PC-3 (cell line): ENCODE measurements around the gene SCN4B. TPM values are rescaled to one million over a fixed set of nuclear protein-coding genes. Genes with fewer than 3 reads are reported as not detected.
A peak's percentile ranks its signal among the peaks of the same experiment; 100 is the strongest.

Experiments used
- ATAC-seq: fragments of 200-7000 bp; cut with Tn5 transposase; 2 replicates; pipeline ENCODE4 v1.9.1; 2020; ENCODE audit warnings: mild to moderate bottlenecking, moderate library complexity
- BruUV-seq: library from RNA; stranded (reverse); fragments of 400-500 nt; replicated peaks from 2 replicates; lab custom pipeline; 2021; lab: Mats Ljungman, UMichigan
- CTCF ChIA-PET: fragments of 300-600 bp; sonication (Branson Sonifier 250); formaldehyde crosslinking; loops from one replicate; lab custom pipeline; 2022; ENCODE audit warnings: antibody characterized with exemption; lab: Charles Lee
- POLR2A ChIA-PET: fragments of 300-600 bp; sonication (Branson Sonifier 250); formaldehyde crosslinking; loops from one replicate; lab custom pipeline; 2022; ENCODE audit warnings: antibody characterized with exemption; ENCODE audit not compliant: unreplicated experiment; lab: Charles Lee
- DNase-seq: peaks from one replicate; pipeline ENCODE4 v3.0.0-alpha.2; 2015
- H2AFZ ChIP-seq: fragments of 300-600 bp; sonication (generic); 2 replicates; pipeline ENCODE4 v1.6.0; 2016; ENCODE audit warnings: antibody characterized with exemption, low read length
- H3F3A ChIP-seq: fragments of 300-600 bp; sonication (generic); one replicate; pipeline ENCODE4 v1.6.0; 2017; ENCODE audit warnings: antibody characterized with exemption, low read length, control low read depth, mild to moderate bottlenecking; ENCODE audit not compliant: unreplicated experiment
- H3K27ac ChIP-seq: fragments of 300-600 bp; sonication (generic); 2 replicates; pipeline ENCODE4 v1.5.1; 2016; ENCODE audit warnings: mild to moderate bottlenecking, low read length
- H3K27me3 ChIP-seq: fragments of 300-600 bp; sonication (generic); 2 replicates; pipeline ENCODE4 v1.6.1; 2016; ENCODE audit warnings: low read length, mixed read lengths
- H3K36me3 ChIP-seq: fragments of 300-600 bp; sonication (generic); 2 replicates; pipeline ENCODE4 v1.6.1; 2016; ENCODE audit warnings: low read depth, mixed run types, low read length, mixed read lengths
- H3K4me1 ChIP-seq: fragments of 300-600 bp; sonication (generic); 2 replicates; pipeline ENCODE4 v1.5.1; 2016; ENCODE audit warnings: low read length; ENCODE audit not compliant: insufficient read depth
- H3K4me2 ChIP-seq: fragments of 300-600 bp; sonication (generic); 2 replicates; pipeline ENCODE4 v1.6.0; 2016; ENCODE audit warnings: low read length
- H3K4me3 ChIP-seq: fragments of 300-600 bp; sonication (generic); 2 replicates; pipeline ENCODE4 v1.5.1; 2016; ENCODE audit warnings: mild to moderate bottlenecking, low read length, mixed read lengths
- H3K79me2 ChIP-seq: fragments of 300-600 bp; sonication (generic); 2 replicates; pipeline ENCODE4 v1.6.1; 2017; ENCODE audit warnings: low read length, mixed read lengths
- H3K9ac ChIP-seq: fragments of 300-600 bp; sonication (generic); 2 replicates; pipeline ENCODE4 v1.6.0; 2016; ENCODE audit warnings: mild to moderate bottlenecking, low read length
- H3K9me2 ChIP-seq: fragments of 300-600 bp; sonication (generic); replicated peaks from 2 replicates; pipeline ENCODE4 v1.6.1; 2016; ENCODE audit warnings: mixed run types, low read length, mixed read lengths
- H3K9me3 ChIP-seq: fragments of 300-600 bp; sonication (generic); 2 replicates; pipeline ENCODE4 v1.6.1; 2016; ENCODE audit warnings: low read length, mixed read lengths
- H4K20me1 ChIP-seq: fragments of 300-600 bp; sonication (generic); 2 replicates; pipeline ENCODE4 v1.6.1; 2016; ENCODE audit warnings: low read length, mixed read lengths
- CTCF ChIP-seq: fragments of 300-600 bp; sonication (generic); conservative IDR thresholded peaks from 2 replicates; pipeline ENCODE4 v1.5.1; 2017; ENCODE audit warnings: antibody characterized with exemption, low read depth, mild to moderate bottlenecking, low read length
- EZH2 ChIP-seq: fragments of 300-600 bp; sonication (generic); IDR thresholded peaks from one replicate; pipeline ENCODE4 v1.6.1; 2017; ENCODE audit warnings: antibody characterized with exemption, mild to moderate bottlenecking, low read length; ENCODE audit not compliant: unreplicated experiment
- EZH2phosphoT487 ChIP-seq: fragments of 300-600 bp; sonication (generic); IDR thresholded peaks from 2 replicates; pipeline ENCODE4 v1.6.1; 2018; ENCODE audit warnings: mild to moderate bottlenecking, antibody characterized with exemption, low read length, borderline replicate concordance
- intact Hi-C: fragments of 100-400 bp; cut with micrococcal nuclease; formaldehyde crosslinking; loops from 2 replicates; pipeline ENCODE4 v1.9.0; 2023
- total RNA-seq: library from RNA; depleted of rRNA; stranded (reverse); fragments of >200 nt; gene quantifications from 2 replicates; pipeline ENCODE4 v1.2.3, GENCODE V29; 2014

SCN4B gene
- total RNA-seq, 1 experiment from 2014 or later: not detected

GRCh38 chr11:118161786-118162185 is 9.2 kb upstream of the SCN4B start:
- Histone ChIP-seq H3K4me1 (no peaks in the 10 kb centered on the region), H3K27ac (no peak overlapping the region), H3K4me2 (no peak overlapping the region), H3K27me3 (peaks cover 78% of the 10 kb centered on the region), H3K9me2 (no peaks in the 10 kb centered on the region), H3K4me3 (no peak overlapping the region), H3K9me3 (no peaks in the 10 kb centered on the region), H3K9ac (no peak overlapping the region), H4K20me1 (no peaks in the 10 kb centered on the region), H2AFZ (no peak overlapping the region), H3K79me2 (no peaks in the 10 kb centered on the region), H3F3A (no peaks in the 10 kb centered on the region), H3K36me3 (no peaks in the 10 kb centered on the region)
- intact Hi-C loops: no loop called here
- ChIA-PET CTCF (no interaction called here), POLR2A (no interaction called here)
- no peak for TF ChIP-seq EZH2phosphoT487
- TF ChIP-seq CTCF: no peak
- no peak for TF ChIP-seq EZH2
- ATAC-seq: no peak
- no TSS peak for BruUV-seq
- no peak for DNase-seq

DNA sequence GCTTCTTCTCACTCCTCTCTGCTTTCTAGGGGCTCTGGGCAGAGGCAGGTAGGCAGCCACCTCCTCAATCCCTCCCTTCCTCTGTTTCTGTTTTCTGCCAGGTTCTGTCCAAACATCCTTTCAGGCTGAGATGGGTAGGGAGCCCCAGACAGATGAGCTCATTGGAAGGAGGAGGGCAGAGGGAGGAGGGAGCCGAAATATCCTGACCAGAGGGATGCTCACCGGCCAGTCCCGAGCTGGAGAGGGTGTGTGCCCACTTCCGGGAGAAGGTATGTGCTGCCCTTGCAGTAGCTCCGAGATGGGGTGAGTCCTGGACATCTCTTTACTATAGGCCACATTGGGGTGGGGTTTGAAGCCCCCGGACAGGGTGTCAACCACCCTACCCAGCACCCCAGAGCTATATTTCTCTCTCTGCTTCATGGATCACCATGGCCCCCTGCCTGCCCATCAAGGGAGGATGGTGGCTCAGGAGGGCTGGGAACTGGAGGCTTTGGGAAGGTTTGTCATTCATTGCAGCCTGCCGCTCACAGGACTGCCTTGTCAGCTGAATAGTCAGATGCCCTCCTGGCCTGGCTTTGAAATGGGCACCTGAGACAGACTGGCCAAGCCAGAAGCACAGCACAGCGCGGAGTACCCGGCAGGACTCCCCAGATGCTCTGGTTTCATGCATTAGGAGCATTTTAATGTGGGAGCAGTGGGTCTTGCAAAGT is 4.7 kb upstream of the SCN4B start:
- POLR2A ChIA-PET: no interaction called here
- Histone ChIP-seq H3K9me3 (no peaks in the 10 kb centered on the region), H3K27ac (no peak overlapping the region), H3K9ac (no peak overlapping the region), H3K9me2 (no peaks in the 10 kb centered on the region), H3K4me2 (peak overlapping the region; percentile 30), H4K20me1 (no peaks in the 10 kb centered on the region), H2AFZ (no peak overlapping the region), H3K4me1 (peaks cover 7% of the 10 kb centered on the region; the same call in 1 of the 2 replicates), H3K27me3 (peaks cover 98% of the 10 kb centered on the region), H3K36me3 (no peaks in the 10 kb centered on the region), H3K79me2 (no peaks in the 10 kb centered on the region), H3F3A (no peaks in the 10 kb centered on the region), H3K4me3 (no peak overlapping the region)
- TF ChIP-seq EZH2 (no peak), CTCF (no peak), EZH2phosphoT487 (no peak)
- intact Hi-C loops: no loop called here
- DNase-seq (no peak), ATAC-seq (no peak)
- BruUV-seq: no TSS peak
- CTCF ChIA-PET: no interaction called here
